A549 treated with dexamethasone at 1 μM for 4 hours (cell line): Measurements from ENCODE around the gene TAS2R14. TPM values are rescaled to one million over a fixed set of nuclear protein-coding genes. Genes with fewer than 3 reads are reported as not detected.

ENCODE experiments used
- total RNA-seq: library from RNA; stranded (reverse); fragments of 200-300 nt; extraction: Qiagen RNA extraction; gene quantifications from 5 replicates; pipeline ENCODE4 v1.2.3, GENCODE V29; 2022

TAS2R14 gene
- 0.28 to 0.62 TPM (median 0.55 TPM) in 5 replicates for total RNA-seq

GRCh38 chr12:10939163-10939562 is at the start of gene TAS2R14:
Gene TAS2R14, minus strand, starts transcription at chr12:10939263. Its CDS starts 56 bp downstream, at chr12:10939207.

GRCh38 chr12:10986812-10987211 is 47.7 kb upstream of the TAS2R14 start, which contains the start of gene TAS2R50:
Gene TAS2R50, minus strand, starts transcription at chr12:10986912. Its CDS starts 52 bp downstream, at chr12:10986860.

GRCh38 chr12:10928746-10929286 is 10.2 kb downstream of the TAS2R14 start, which contains the start of gene PRH2:
Gene PRH2, plus strand, starts transcription at chr12:10929236. Its CDS starts 38 bp downstream, at chr12:10929274.

GRCh38 chr12:10909462-10909861 is 29.6 kb downstream of the TAS2R14 start, which contains the start of gene TAS2R13:
Gene TAS2R13, minus strand, starts transcription at chr12:10909562. Its CDS starts 264 bp downstream, at chr12:10909298.

Other genes with a start within 250 kb of the TAS2R14 start
- gene YBX3, start 215.9 kb downstream of the TAS2R14 start, total RNA-seq, result 248 to 287 TPM (median 273 TPM) in 5 replicates
- not detected in 5 replicates for gene TAS2R7, start 136.6 kb downstream of the TAS2R14 start, total RNA-seq
- not detected in 5 replicates for gene TAS2R8, start 132.0 kb downstream of the TAS2R14 start, total RNA-seq
- not detected in 5 replicates for gene TAS2R9, start 129.1 kb downstream of the TAS2R14 start, total RNA-seq
- gene TAS2R10, start 112.9 kb downstream of the TAS2R14 start, total RNA-seq, result 0.11 to 0.13 TPM in 2 of 5 replicates, not detected in the others
- gene PRR4, start 89.8 kb downstream of the TAS2R14 start, total RNA-seq, result 1.1 to 3.9 TPM (median 3.0 TPM) in 5 replicates
- gene PRH1, start 55.0 kb downstream of the TAS2R14 start, total RNA-seq, result 1.8 to 3.2 TPM (median 2.4 TPM) in 5 replicates
- not detected in 5 replicates for gene TAS2R13, start 29.7 kb downstream of the TAS2R14 start, total RNA-seq
- gene PRH2, start 10.0 kb downstream of the TAS2R14 start, total RNA-seq, result 0.26 to 0.27 TPM in 2 of 5 replicates, not detected in the others
- not detected in 5 replicates for gene TAS2R50, start 47.6 kb upstream of the TAS2R14 start, total RNA-seq
- 0.06 to 0.12 TPM (median 0.11 TPM) in 3 of 5 replicates, not detected in the others for gene TAS2R20, start 59.0 kb upstream of the TAS2R14 start, total RNA-seq
- gene TAS2R19, start 83.4 kb upstream of the TAS2R14 start, total RNA-seq, result 0.09 to 0.15 TPM in 2 of 5 replicates, not detected in the others
- 0.08 to 0.27 TPM (median 0.11 TPM) in 4 of 5 replicates, not detected in the other for gene TAS2R31, start 92.1 kb upstream of the TAS2R14 start, total RNA-seq
- not detected in 5 replicates for gene TAS2R46, start 123.0 kb upstream of the TAS2R14 start, total RNA-seq
- gene TAS2R43, start 153.1 kb upstream of the TAS2R14 start, total RNA-seq, result not detected in 5 replicates
- gene TAS2R30, start 195.4 kb upstream of the TAS2R14 start, total RNA-seq, result not detected in 5 replicates
- 8.2 to 8.7 TPM (median 8.2 TPM) in 5 replicates for gene SMIM10L1, start 231.9 kb upstream of the TAS2R14 start, total RNA-seq
- gene TAS2R42, start 247.7 kb upstream of the TAS2R14 start, total RNA-seq, result not detected in 5 replicates